ENCODE data around the gene CC2D1A. TPM values are rescaled to one million over a fixed set of nuclear protein-coding genes. Genes with fewer than 3 reads are reported as not detected.

Gene CC2D1A
- total RNA-seq, 1 donor from 2014 or later: 38.5 TPM

DNA sequence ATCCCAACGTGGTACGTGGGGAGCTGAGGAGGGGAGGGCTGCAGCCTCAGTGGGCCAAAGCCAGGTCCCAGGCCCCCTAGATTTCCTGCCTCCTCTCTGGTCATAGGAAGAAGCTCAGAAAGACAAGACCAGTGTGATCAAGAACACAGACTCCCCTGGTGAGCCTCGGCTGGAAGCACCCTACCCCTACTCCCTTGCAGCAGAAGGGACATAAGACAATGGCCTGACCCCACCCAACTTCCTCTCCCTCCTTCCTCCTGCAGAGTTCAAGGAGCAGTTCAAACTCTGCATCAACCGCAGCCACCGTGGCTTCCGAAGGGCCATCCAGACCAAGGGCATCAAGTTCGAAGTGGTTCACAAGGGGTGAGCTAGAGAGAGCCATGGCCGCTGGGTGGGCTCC is 20.7 kb downstream of the CC2D1A start:
- no peak for DNase-seq
- peaks cover 34% of the 10 kb centered on the region for H3K36me3 Mint-ChIP-seq (ENCODE audit: low read depth)
- no peaks in the 10 kb centered on the region for H3K4me1 Mint-ChIP-seq
- H3K4me3 Mint-ChIP-seq: no peak overlapping the region
- no peaks in the 10 kb centered on the region for H3K27me3 Mint-ChIP-seq
- no peak overlapping the region for H3K27ac Mint-ChIP-seq
- H3K9me3 Mint-ChIP-seq: peaks cover 3% of the 10 kb centered on the region
- intact Hi-C loops (cut with micrococcal nuclease): no loop called here

DNA sequence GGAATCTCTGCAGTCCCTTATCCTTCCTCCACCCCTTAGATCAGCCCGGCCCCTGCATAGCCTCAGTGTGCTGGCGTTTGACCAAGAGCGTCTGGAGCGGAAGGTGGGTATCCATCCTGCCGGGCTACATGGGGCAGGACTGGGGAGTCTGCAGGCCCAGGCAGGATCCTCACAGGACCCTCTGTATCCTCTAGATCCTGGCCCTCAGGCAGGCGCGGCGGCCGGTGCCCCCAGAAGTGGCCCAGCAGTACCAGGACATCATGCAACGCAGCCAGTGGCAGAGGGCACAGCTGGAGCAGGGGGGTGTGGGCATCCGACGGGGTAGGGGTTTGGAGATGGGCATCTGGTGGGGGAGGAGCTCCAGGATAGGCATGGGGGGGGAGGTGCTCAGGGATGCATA is 23.3 kb downstream of the CC2D1A start:
- peaks cover 17% of the 10 kb centered on the region for H3K36me3 Mint-ChIP-seq (ENCODE audit: low read depth)
- no peaks in the 10 kb centered on the region for H3K9me3 Mint-ChIP-seq
- H3K27me3 Mint-ChIP-seq: peaks cover 3% of the 10 kb centered on the region
- H3K4me1 Mint-ChIP-seq: peaks cover 2% of the 10 kb centered on the region
- DNase-seq: no peak
- intact Hi-C loops (cut with micrococcal nuclease): no loop called here
- no peak overlapping the region for H3K27ac Mint-ChIP-seq
- no peak overlapping the region for H3K4me3 Mint-ChIP-seq

DNA sequence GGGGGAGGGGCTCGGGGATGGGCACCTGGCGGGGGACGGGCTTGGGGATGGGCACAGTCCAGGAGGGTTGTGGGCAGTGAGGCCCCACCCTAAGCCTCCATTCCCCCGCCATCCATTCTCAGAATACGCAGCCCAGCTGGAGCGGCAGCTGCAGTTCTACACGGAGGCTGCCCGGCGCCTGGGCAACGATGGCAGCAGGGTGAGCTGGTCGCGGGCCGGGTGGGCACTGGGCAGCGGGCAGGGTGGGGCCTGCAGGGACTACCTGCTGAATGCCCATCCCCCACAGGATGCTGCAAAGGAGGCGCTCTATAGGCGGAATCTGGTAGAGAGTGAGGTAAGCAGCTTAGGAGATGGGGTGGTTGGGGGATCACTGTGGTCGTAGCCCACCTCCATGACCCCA is 24.0 kb downstream of the CC2D1A start:
- no peak overlapping the region for H3K4me3 Mint-ChIP-seq
- peaks cover 3% of the 10 kb centered on the region for H3K27me3 Mint-ChIP-seq
- H3K9me3 Mint-ChIP-seq: no peaks in the 10 kb centered on the region
- peaks cover 14% of the 10 kb centered on the region for H3K36me3 Mint-ChIP-seq (ENCODE audit: low read depth)
- no peak overlapping the region for H3K27ac Mint-ChIP-seq
- intact Hi-C loops (cut with micrococcal nuclease): no loop called here
- no peak for DNase-seq
- H3K4me1 Mint-ChIP-seq: peaks cover 3% of the 10 kb centered on the region

DNA sequence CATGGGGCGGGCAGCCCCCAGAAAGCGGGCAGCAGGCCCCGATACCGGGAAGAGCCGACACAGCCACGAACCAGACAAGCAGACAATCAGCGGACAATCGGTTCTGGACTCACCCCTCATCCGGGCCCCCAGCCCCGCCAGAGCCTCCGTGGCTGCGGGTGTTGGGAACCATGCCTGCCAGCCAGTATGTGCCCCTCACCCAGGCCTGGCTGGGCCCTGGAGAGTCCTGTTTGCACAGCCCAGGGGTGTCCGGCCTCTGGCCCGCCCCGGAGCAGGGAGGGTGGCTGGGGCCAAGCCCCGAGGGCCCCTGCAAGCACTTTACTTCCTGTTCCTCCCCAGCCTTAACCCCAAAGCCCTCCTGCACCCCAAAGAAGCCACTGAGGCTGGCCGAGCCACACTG is 24.4 kb downstream of the CC2D1A start:
- H3K27ac Mint-ChIP-seq: no peak overlapping the region
- H3K9me3 Mint-ChIP-seq: no peaks in the 10 kb centered on the region
- intact Hi-C loops (cut with micrococcal nuclease): no loop called here
- no peak overlapping the region for H3K4me3 Mint-ChIP-seq
- H3K36me3 Mint-ChIP-seq (ENCODE audit: low read depth): peaks cover 14% of the 10 kb centered on the region
- peaks cover 3% of the 10 kb centered on the region for H3K27me3 Mint-ChIP-seq
- DNase-seq: no peak
- H3K4me1 Mint-ChIP-seq: peaks cover 3% of the 10 kb centered on the region

DNA sequence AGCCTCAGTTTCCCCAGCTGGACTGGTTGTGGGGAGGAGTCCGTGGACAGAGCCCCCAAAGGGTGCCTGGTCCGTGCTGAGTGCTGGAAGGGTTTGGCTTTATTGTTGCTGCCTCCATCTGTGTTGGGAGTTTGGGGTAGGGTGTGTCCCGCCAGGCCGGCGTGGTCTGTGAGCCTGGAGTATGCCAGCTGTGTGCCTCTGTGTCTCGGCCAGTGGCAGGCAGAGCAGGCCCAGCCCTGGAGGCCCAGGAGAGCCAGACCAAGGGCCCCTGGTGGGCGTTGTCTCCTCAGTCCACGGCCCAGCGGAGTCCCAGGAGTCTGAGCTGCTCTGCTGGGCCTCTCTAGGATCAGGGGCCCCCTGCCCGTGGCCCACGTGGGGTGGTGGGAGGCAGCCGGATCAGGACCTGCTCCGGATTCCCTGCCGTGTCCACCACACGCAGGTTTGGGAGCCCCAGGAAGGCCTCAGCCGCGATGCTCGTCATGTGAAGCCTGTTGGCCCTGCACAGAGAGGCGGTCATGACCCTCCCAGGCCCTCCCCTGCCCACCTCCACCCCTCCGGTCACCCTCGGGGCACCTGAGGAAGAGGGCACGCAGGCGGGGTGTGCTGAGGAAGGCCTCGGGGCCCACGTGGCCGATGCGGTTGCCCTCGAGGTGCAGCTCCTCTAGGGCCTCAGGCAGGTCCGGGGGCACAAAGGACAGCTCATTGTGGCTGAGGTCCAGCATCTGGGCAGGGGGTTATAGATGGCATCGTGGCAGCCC is 25.6 kb downstream of the CC2D1A start:
- DNase-seq: no peak
- Mint-ChIP-seq H3K4me1 (peaks cover 3% of the 10 kb centered on the region), H3K36me3 (ENCODE audit: low read depth) (peaks cover 14% of the 10 kb centered on the region), H3K4me3 (no peak overlapping the region), H3K27me3 (peaks cover 5% of the 10 kb centered on the region), H3K9me3 (no peaks in the 10 kb centered on the region), H3K27ac (no peak overlapping the region)
- intact Hi-C loops (cut with micrococcal nuclease): no loop called here

DNA sequence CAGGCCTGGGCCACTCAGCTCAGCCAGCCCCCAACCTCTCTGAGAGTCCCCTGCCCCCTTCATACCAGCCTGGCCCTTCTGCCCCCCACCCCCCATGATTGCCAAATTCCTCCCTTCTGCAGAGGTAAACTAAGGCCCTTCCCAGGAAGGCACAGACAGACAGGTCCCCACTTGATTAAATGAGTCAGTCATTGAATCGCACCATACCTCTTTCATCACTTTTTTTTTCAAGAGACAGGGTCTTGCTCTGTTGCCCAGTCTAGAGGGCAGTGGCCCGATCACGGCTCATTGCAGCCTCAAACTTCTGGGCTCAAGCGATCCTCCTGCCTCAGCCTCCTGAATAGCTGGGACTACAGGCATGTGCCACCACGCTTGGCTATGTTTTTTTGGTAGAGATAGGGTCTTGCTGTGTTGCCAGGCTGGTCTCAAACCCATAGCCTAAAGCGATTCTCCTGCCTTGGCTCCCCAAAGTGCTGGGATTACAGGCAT is 26.2 kb downstream of the CC2D1A start:
- no peak for DNase-seq
- intact Hi-C loops (cut with micrococcal nuclease): no loop called here
- peaks cover 9% of the 10 kb centered on the region for H3K36me3 Mint-ChIP-seq (ENCODE audit: low read depth)
- no peak overlapping the region for H3K27ac Mint-ChIP-seq
- H3K4me1 Mint-ChIP-seq: peaks cover 3% of the 10 kb centered on the region
- H3K27me3 Mint-ChIP-seq: peaks cover 5% of the 10 kb centered on the region
- H3K4me3 Mint-ChIP-seq: no peak overlapping the region
- no peaks in the 10 kb centered on the region for H3K9me3 Mint-ChIP-seq

DNA sequence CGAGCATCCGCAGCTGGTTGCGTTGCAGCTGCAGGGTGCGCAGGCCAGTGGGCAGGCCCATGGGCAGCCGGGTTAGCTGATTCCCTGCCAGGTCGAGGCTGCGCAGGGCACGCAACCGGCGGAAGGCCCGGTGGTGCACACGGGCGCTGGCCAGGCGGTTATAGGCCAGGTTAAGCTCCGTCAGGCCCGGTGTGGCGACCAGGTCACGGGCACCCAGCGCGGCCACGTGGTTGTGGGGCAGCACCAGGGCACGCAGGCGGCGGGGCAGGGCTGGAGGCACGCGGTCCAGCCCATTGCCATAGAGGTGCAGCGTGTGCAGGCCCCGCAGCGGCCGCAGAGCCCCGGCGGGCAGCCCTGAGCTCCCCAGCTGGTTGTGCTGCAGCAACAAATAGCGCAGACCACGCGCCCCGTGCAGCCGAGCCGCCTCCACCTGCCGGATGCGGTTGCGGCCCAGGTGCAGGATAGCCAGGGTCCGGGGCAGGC is 27.0 kb downstream of the CC2D1A start:
- Mint-ChIP-seq H3K36me3 (ENCODE audit: low read depth) (peaks cover 7% of the 10 kb centered on the region), H3K27me3 (peaks cover 9% of the 10 kb centered on the region), H3K9me3 (no peaks in the 10 kb centered on the region), H3K4me1 (peaks cover 3% of the 10 kb centered on the region), H3K27ac (no peak overlapping the region), H3K4me3 (no peak overlapping the region)
- no peak for DNase-seq
- intact Hi-C loops (cut with micrococcal nuclease): no loop called here

DNA sequence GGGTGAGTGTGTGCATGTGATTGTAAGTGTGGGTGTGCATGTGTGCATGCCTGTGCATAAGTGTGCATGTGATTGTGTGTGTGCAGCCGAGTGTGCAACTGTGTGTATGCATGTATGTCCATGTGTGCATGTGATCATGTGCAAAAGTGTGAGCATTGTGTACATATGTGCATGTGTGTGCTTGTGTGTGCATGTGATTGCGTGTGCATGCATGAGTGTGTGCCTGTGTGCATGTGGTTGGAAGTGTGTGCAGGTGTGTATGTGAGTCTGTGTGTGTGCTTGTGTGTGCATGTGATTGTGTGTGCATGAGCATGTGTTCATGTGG is 28.7 kb downstream of the CC2D1A start:
- Mint-ChIP-seq H3K9me3 (no peaks in the 10 kb centered on the region), H3K4me1 (peaks cover 3% of the 10 kb centered on the region), H3K4me3 (no peak overlapping the region), H3K36me3 (ENCODE audit: low read depth) (no peaks in the 10 kb centered on the region), H3K27me3 (peaks cover 9% of the 10 kb centered on the region), H3K27ac (no peak overlapping the region)
- intact Hi-C loops (cut with micrococcal nuclease): no loop called here
- DNase-seq: no peak

DNA sequence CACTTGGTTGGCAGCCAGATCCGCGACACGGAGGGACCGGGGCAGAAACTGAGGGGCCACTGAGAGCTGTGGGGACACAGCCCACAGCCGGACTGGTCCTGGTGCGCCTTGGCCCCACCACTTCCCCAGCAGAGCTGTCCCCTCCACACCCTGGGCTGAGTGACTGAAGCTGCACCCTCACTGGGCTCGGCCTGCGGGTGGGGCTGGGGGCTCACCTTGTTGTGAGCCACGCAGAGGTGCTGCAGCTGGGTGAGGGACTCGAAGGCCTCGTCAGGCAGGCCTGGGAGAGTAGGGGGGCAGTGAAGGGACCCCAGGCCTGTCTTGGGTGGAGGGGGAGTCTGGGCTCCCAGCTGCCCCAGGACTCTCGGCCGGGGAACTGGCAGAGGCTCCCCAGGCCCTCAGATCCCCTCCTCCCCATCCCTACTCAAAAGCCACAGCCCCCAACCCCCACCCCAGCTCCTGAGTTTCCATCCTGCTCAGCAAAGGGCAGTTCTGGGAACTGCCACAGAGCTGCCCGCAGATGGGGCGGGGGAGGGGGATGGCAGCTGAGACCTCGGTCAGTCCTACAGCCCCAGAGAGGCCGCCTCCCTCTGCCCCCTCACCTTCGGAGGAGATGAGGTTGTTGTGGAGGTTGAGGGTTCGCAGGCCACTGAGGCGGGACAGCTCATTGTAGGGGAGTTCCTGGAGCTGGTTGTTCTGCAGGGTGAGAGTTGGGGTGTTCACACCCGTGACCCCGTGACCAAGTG is 29.9 kb downstream of the CC2D1A start:
- Mint-ChIP-seq H3K36me3 (ENCODE audit: low read depth) (no peaks in the 10 kb centered on the region), H3K27me3 (peaks cover 9% of the 10 kb centered on the region), H3K4me1 (peaks cover 3% of the 10 kb centered on the region), H3K9me3 (no peaks in the 10 kb centered on the region), H3K27ac (no peak overlapping the region), H3K4me3 (no peak overlapping the region)
- intact Hi-C loops (cut with micrococcal nuclease): no loop called here
- DNase-seq: no peak

DNA sequence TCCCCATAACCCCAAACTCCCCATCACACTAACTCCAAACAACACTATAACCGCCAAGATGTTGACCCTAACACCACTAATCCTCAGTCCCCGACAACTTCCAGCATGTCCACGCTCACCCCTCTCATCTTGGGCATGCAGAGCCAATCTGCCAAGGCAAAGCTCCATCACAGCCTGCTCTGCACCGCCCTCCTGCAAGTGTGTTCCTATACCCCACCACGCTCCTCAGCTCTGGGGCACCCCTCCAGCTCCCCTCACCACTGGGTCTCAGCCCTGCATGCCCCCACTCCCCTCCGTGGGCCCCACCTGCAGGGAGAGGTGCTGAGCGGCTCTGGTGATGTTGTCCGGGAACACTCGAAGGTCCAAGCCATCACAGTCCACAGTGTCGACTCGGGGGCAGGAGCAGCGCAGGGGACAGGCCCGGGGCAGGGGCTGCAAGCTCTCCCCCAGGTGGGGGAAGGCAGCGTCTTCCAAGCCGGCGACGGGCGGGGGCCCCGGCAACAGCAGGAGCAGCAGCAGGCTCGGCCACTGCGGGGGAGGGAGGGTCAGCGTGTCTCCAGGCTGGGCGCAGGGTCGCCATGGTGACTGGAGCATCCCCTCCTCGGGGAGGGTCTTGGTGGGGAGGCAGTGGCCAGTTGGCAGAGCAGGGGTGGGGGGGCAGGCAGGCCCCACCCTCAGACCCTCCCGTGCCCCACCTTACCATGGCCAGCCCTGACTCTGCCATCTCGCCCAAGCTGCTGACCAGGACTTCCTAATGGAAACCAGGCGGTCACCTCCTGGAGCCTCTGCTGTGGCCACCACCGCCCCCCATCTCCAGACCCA is 31.7 kb downstream of the CC2D1A start:
- Mint-ChIP-seq H3K4me1 (peaks cover 3% of the 10 kb centered on the region), H3K27me3 (peaks cover 11% of the 10 kb centered on the region), H3K27ac (no peak overlapping the region), H3K4me3 (no peak overlapping the region), H3K36me3 (ENCODE audit: low read depth) (no peaks in the 10 kb centered on the region), H3K9me3 (no peaks in the 10 kb centered on the region)
- DNase-seq: no peak
- intact Hi-C loops (cut with micrococcal nuclease): no loop called here

DNA sequence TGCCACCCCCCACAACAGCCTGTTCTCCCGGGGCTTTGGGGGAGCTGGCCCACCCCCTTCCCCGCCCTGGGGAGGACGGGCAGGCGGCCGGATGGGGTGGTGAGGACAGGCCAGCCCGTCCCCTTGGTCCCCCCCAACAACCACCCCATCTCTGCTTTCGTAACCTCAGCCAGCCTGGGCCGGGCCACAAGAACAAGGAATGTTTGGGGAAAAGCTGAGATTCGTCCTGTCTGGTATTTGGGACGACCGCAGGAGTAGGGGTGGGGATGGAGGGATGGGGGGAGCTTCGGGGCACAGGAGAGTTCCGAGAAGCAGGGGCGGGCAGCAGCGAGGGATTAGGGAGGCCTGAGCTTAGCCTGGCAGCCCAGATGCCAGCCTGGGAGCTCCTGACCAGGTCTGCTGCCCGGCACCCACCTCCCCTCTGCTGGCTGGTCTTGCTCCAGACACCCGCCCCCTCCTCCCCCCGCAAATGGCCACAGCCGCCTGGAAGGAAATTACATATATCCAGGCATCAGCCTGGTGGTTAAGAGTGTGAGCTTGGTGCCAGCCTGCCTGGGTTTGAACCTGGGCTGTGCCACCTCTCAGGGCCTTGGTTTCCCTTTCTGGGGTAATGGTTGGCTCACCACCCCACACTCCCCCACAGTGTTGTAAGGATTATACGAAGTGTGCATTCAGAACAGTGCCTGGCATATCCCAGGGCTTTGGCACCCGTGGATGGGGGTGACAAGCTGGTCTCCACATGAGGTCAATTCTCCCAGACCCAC is 32.5 kb downstream of the CC2D1A start, which contains the start of gene PODNL1:
Gene PODNL1 (minus strand): TSS at position 117 of the 764 bp plus-strand sequence. CDS start 236 bp downstream, outside the sequence.
- no peak within 1 kb of the TSS for H3K4me3 Mint-ChIP-seq
- no peak for DNase-seq
- H3K9me3 Mint-ChIP-seq: no peaks in the 10 kb centered on the region
- no peaks in the 10 kb centered on the region for H3K36me3 Mint-ChIP-seq (ENCODE audit: low read depth)
- peaks cover 3% of the 10 kb centered on the region for H3K4me1 Mint-ChIP-seq
- intact Hi-C loops (cut with micrococcal nuclease): no loop called here
- H3K27me3 Mint-ChIP-seq: peaks cover 11% of the 10 kb centered on the region
- no peak within 1 kb of the TSS for H3K27ac Mint-ChIP-seq

DNA sequence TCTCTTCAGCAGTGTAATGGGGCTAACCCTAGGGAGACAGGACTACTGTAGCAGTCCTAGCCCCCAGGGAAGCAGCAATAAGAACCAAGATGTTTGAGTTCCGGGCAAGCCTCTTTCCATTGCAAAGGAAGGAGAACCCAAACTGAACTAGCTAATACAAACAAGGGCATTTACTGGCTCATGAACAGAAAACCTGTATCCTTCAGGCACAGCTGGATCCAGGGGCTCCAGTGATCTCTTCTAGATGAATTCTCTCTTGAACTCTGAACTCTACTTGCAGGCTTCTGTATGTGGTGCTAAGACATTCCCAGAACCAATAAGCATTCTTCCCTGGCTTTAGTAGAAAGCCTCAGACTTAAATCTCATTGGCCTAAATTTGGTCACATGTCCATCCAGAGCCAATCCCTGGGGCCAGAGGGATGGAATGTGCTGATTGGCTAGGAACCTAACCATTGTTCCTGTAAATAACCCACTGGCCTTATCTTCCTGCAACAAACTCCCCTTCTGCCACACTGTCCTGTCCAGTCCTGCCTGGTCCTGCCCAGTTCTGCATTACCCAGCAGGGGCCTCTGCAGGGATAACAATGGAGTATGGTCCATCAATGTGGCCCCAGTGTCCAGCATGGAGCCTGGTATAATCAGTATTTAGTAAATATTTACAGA is 36.2 kb downstream of the CC2D1A start:
- intact Hi-C loops (cut with micrococcal nuclease): no loop called here
- Mint-ChIP-seq H3K4me1 (no peaks in the 10 kb centered on the region), H3K27me3 (peaks cover 9% of the 10 kb centered on the region), H3K4me3 (no peak overlapping the region), H3K9me3 (no peaks in the 10 kb centered on the region), H3K36me3 (ENCODE audit: low read depth) (no peaks in the 10 kb centered on the region), H3K27ac (no peak overlapping the region)
- DNase-seq: no peak

DNA sequence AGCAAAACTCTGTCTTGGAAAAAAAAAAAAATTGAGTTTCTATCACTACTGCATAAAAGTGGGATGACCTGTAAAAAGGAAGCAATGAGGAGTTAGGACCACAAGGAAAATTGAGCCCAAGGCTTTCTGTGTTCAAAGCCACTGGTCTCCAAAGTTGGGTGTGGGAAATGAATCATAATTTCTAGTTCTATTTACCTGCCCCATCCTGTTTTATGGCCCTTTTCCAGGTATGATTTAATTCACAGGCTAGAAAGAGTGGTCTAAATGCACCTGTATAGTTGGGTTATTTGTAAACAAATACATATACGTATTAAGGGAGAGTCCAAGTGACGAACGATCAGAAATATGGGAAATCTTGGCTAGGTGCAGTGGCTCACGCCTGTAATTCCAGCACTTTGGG is 40.4 kb downstream of the CC2D1A start:
- H3K36me3 Mint-ChIP-seq (ENCODE audit: low read depth): no peaks in the 10 kb centered on the region
- DNase-seq: no peak
- H3K9me3 Mint-ChIP-seq: no peaks in the 10 kb centered on the region
- no peaks in the 10 kb centered on the region for H3K4me1 Mint-ChIP-seq
- no peak overlapping the region for H3K27ac Mint-ChIP-seq
- H3K4me3 Mint-ChIP-seq: no peak overlapping the region
- H3K27me3 Mint-ChIP-seq: peaks cover 5% of the 10 kb centered on the region
- intact Hi-C loops (cut with micrococcal nuclease): no loop called here
